HEK293T (cell line): ENCODE measurements around the gene MGAT5.

Experiments
- ELF4 ChIP-seq: fragments of 450-650 bp; IDR thresholded peaks from 2 replicates; pipeline ENCODE4 v1.6.1; 2017; ENCODE audit warnings: antibody characterized with exemption
- FOXA1 ChIP-seq: fragments of 450-650 bp; IDR thresholded peaks from 2 replicates; pipeline ENCODE4 v1.6.1; 2016; ENCODE audit warnings: mild to moderate bottlenecking
- FOXK2 ChIP-seq: fragments of 450-650 bp; IDR thresholded peaks from 2 replicates; pipeline ENCODE4 v1.6.1; 2016; ENCODE audit warnings: mild to moderate bottlenecking
- SP1 ChIP-seq: fragments of 450-650 bp; IDR thresholded peaks from 2 replicates; pipeline ENCODE4 v1.6.1; 2017

DNA sequence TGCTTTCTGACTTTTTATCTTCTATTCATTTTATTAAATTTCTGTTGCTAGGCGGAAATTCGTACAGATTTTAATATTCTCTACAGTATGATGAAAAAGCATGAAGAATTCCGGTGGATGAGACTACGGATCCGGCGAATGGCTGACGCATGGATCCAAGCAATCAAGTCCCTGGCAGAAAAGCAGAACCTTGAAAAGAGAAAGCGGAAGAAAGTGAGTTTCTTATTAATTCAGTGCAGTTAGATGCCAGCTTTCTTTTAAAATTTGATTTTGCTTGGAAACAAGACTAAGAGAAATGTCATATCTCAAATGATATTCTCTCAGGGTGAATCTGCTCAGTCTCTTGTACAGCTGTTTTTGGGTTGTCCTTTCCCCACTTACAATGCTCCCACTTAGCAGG is 84.3 kb downstream of the MGAT5 start:
- TF ChIP-seq ELF4: no peak
- no peak for TF ChIP-seq FOXK2
- no peak for TF ChIP-seq FOXA1
- no peak for TF ChIP-seq SP1
